GOT3 (cell line): ENCODE data around the gene ZNF777.
"Not testable (repeated sequence)": the region's sequence is repeated elsewhere in the genome, so short reads cannot be mapped to it uniquely, and the experiment has no call there.

Source experiments
- DNase-seq: peaks from one replicate; lab custom pipeline; 2025; ENCODE audit warnings: mixed read lengths; lab: John Stamatoyannopoulos, UW

ZNF777 gene

GRCh38 chr7:149414171-149414570, 46.7 kb downstream of the ZNF777 start:
- DNase-seq: no peak

GRCh38 chr7:149413083-149413482, 47.8 kb downstream of the ZNF777 start:
- DNase-seq: not testable (repeated sequence)

GRCh38 chr7:149409895-149410294, 51.0 kb downstream of the ZNF777 start:
- no peak for DNase-seq

- no peak for DNase-seq
These were observed 56.0 kb downstream of the ZNF777 start for GRCh38 chr7:149404825-149405224.

- DNase-seq: no peak
These were observed 56.5 kb downstream of the ZNF777 start for GRCh38 chr7:149404396-149404795.

GRCh38 chr7:149398195-149398820, 62.6 kb downstream of the ZNF777 start:
- no peak for DNase-seq

- no peak for DNase-seq
These were observed 63.3 kb downstream of the ZNF777 start for GRCh38 chr7:149397470-149398043.

GRCh38 chr7:149388550-149389335, 72.1 kb downstream of the ZNF777 start:
- DNase-seq: not testable (repeated sequence)

GRCh38 chr7:149386514-149386913, 74.3 kb downstream of the ZNF777 start:
- not testable (repeated sequence) for DNase-seq

- no peak for DNase-seq
These were observed 75.5 kb downstream of the ZNF777 start for GRCh38 chr7:149385195-149385950.
